Activated naive CD8-positive, alpha-beta T cell (primary cell): ENCODE measurements around the gene RUNX1.
A peak's percentile ranks its signal among the peaks of the same experiment; 100 is the strongest.

Experiments used
- H3K27ac Mint-ChIP-seq: one replicate; pipeline ENCODE4 v1.8.0; 2021; ENCODE audit warnings: mixed read lengths
- H3K27me3 Mint-ChIP-seq: one replicate; pipeline ENCODE4 v1.8.0; 2021; ENCODE audit warnings: mixed read lengths
- H3K36me3 Mint-ChIP-seq: one replicate; pipeline ENCODE4 v1.8.0; 2021; ENCODE audit warnings: mixed read lengths
- H3K4me1 Mint-ChIP-seq: one replicate; pipeline ENCODE4 v1.8.0; 2021; ENCODE audit warnings: low read depth, mixed read lengths
- H3K4me3 Mint-ChIP-seq: one replicate; pipeline ENCODE4 v1.8.0; 2021; ENCODE audit warnings: mild to moderate bottlenecking, mixed read lengths
- H3K9me3 Mint-ChIP-seq: one replicate; pipeline ENCODE4 v1.8.0; 2021; ENCODE audit warnings: low read depth, mixed read lengths

The RUNX1 gene

DNA sequence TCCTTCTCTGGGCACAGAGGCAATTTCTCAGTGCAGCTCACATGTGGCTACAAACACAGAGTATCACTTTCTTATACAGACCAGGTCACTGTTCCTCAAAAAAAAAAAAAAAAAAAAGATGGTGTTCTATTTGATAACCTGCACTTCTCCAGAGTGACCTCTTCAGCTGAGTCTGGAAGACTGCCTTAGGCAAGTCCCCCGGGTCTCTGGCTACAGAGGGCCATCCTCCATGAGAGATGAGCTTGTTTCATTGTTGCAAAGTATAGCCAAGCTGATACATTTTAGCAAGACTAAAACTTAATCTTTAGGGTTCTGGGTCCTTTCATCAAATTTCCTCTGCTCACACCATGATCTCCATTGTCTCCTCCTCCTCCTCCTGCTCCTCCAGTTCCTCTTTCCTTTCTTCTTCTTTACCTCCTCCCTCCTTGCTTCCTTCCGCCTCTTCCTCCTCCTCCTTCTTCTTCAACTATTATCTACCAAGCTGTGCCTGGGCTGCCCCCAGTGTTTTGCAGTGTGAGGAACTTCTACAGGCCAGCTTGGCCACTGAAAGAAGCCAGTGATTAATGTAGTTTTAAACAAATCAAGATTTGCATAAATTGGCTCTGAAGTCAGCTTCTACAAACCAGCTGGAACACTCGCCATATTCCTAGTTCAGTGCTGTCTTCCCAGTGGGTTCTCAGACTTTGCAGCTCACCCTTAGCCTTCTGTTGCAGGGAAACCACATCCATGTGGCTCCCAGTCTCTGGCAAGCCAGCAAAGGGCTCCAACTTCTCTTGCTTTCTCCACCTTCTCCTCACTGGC lies 139.4 kb downstream of the RUNX1 start:
- Mint-ChIP-seq H3K27me3 (no peaks in the 10 kb centered on the region), H3K36me3 (peaks cover under 1% of the 10 kb centered on the region), H3K9me3 (no peaks in the 10 kb centered on the region), H3K4me1 (peaks cover 52% of the 10 kb centered on the region), H3K27ac (no peak overlapping the region), H3K4me3 (no peak overlapping the region)

DNA sequence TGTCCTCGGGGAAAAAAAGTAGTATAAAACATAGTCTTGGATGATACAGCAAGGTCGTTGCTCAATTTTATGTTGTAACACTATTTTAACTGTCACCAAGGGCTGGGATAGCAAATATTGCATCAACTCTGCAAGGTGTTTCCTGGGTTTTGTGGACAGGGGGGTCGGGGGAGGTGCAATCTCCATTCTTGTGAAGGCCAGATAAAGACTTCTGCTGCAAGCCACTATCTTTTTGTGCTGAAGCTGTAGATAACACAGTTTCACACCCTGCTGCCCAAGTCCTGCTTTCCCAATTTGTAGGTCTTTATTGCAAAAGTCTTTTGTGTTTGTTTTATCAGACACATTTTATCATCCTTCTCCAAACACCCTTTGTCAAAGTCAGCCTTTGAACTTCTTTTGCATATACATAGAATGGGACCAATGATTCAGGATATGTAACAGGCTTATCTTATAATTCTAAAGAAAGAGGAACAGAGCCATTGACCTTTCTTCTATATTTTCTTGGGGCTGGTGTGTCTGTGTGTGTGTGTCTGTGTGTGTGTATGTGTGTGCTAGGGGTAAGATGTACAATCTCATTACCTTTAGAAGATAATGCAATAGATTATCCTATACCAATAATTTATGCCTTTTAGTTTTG lies 140.6 kb downstream of the RUNX1 start:
- Mint-ChIP-seq H3K4me3 (no peak overlapping the region), H3K27ac (no peak overlapping the region), H3K4me1 (peaks cover 52% of the 10 kb centered on the region), H3K36me3 (no peaks in the 10 kb centered on the region), H3K27me3 (no peaks in the 10 kb centered on the region), H3K9me3 (no peaks in the 10 kb centered on the region)

DNA sequence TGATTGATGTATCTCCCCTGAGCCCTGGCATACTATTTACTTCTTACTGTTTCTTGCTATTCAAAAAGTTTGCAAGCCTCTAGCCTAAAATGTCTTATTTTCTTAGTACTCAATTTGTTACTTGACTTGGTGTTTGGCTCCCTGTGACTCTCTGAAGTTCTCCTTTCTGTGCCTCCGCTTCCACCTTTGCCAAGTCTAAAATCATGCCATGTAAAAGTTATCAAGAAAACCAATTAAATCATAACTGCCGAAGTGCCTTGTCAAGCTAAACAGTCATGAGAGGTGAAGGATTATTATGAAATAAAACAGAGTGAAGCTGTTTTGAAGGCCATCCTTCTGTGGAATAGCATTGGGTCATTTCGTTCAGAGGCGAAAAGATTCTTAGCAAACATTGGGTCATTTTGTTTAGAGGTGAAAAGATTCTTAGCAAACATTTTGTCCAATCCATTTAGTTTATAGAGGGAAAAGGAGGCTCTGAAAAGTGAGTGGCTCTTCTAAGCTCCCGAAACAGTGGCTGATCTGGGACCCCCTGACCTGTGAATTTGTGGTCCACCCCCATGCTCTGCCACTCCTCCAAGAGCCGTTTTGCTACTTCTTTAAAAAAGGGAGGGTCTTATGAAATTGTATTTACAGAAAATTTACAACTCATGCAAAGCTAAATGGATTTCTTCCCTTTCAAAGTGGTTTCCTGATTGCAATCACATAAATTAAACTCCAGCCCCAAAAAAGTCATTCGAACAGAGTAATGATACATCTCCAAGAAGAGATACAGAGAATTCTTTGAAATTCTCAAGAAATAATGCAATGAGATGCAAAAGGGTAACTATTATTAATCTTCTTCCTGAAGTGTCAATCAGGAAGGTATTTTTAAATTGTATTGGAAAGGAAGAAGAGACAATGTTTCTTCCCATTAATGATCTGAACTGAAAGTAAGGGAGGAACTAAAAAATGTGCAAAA lies 141.4 kb downstream of the RUNX1 start:
- Mint-ChIP-seq H3K9me3 (no peaks in the 10 kb centered on the region), H3K4me1 (peaks cover 49% of the 10 kb centered on the region), H3K4me3 (no peak overlapping the region), H3K27me3 (no peaks in the 10 kb centered on the region), H3K36me3 (no peaks in the 10 kb centered on the region), H3K27ac (no peak overlapping the region)

DNA sequence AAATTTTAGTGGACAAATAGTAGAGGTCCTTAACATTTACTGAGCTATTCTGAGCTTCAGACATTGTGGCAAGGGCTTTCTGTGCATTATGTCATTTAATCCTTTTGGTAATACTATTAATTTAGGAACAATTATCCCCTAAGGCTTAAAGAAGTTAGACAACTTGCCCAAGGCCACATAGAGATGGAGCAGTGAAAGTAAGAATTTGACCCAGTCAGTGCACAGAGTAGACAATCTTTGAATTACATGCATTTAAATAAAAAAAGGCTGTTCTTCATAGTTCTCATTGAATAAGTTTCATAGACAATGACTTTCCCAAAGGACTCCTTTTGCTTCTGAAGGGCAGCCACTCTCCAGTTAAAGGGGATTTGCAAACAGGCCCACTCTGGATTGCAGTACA lies 142.7 kb downstream of the RUNX1 start:
- Mint-ChIP-seq H3K4me1 (peaks cover 40% of the 10 kb centered on the region), H3K27me3 (no peaks in the 10 kb centered on the region), H3K4me3 (no peak overlapping the region), H3K27ac (no peak overlapping the region), H3K36me3 (no peaks in the 10 kb centered on the region), H3K9me3 (no peaks in the 10 kb centered on the region)

DNA sequence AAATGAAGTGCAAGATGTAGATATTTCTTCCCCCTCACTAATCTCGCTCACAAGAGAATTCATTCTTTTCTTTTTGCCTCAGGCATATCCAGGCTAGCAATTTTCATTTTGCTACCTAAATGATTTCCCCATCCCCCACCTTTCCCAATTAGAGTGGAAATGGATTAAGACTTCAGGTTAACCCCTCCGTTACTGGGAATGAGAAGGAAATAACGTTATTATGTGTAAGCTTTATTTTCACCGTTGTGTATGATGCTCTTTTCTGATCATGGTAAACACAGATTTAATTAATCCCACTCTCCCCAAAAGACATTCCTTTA lies 143.9 kb downstream of the RUNX1 start:
- Mint-ChIP-seq H3K27me3 (no peaks in the 10 kb centered on the region), H3K27ac (no peak overlapping the region), H3K36me3 (no peaks in the 10 kb centered on the region), H3K4me3 (no peak overlapping the region), H3K9me3 (no peaks in the 10 kb centered on the region), H3K4me1 (peaks cover 33% of the 10 kb centered on the region)

DNA sequence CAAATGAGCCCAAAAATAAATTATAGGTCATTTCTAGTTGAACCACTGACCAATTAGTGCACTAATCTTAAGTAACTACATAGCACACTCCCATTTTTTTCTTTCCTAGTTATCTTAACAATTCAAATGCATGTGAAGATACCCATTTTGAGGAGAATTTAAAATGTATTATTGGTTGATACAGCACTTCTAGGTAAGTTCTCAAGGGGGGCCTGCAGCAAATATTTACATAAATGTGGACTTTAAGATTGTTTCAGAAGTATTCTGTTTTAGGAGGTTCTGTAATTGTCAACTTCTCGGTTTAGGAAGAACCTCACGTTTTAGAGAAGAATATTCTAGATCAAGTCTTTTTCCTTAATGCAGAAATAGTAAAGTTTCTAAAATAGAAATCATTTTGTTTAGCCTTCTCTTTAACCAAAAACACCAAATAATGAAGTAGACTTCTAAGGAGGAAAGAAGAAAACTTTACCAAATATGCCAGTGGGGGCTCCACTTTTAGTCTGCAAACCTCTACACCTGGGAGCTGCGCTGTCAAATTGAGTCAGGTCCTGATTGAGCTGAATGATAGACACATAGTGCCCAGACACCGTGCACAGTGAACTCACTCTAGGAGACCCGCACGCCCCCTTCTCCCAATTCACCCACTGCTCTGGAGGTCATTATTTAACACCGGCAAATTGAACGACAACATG lies 144.4 kb downstream of the RUNX1 start:
- no peaks in the 10 kb centered on the region for H3K9me3 Mint-ChIP-seq
- peaks cover 28% of the 10 kb centered on the region for H3K4me1 Mint-ChIP-seq
- H3K4me3 Mint-ChIP-seq: no peak overlapping the region
- H3K27me3 Mint-ChIP-seq: no peaks in the 10 kb centered on the region
- no peaks in the 10 kb centered on the region for H3K36me3 Mint-ChIP-seq
- no peak overlapping the region for H3K27ac Mint-ChIP-seq

DNA sequence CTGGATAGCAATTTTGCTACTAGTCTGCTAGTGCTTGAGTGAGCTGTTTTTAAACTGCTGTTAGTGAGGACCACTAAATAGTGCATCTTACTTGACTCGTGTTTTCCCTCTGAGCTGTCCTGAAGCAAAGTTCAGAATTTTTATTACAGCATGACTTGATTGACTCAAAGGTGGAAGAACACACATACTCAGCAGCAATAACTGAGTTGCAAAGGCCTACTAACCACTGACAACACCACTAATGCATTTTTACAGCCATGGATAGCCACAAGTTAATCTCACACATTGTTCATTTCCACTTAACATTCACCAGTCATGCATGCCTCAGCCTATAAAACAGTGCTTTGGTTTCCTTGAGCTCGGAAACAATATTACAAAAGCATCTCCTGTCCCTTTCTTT lies 148.7 kb downstream of the RUNX1 start:
- peaks cover 21% of the 10 kb centered on the region for H3K4me1 Mint-ChIP-seq
- H3K9me3 Mint-ChIP-seq: no peaks in the 10 kb centered on the region
- H3K27ac Mint-ChIP-seq: peak overlapping the region; percentile 12
- peaks cover 6% of the 10 kb centered on the region for H3K36me3 Mint-ChIP-seq
- H3K4me3 Mint-ChIP-seq: no peak overlapping the region
- no peaks in the 10 kb centered on the region for H3K27me3 Mint-ChIP-seq

DNA sequence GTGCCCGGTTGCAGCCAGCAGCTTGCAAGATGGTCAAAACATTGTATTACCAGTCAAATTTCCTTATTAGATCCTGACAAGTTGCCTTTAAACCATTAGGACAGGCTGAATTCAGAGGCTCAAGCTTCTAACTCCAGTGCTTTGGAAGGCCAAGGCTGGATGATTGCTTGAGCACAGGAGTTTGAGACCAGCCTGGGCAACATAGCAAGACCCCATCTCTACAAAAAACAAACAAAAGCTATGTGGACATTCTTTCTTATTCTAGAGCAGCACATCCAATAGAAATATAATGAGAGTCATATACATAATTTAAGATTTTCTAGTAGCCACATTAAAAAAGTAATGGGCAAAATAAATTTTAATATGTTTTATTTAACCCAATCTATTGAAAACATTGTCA lies 149.3 kb downstream of the RUNX1 start:
- Mint-ChIP-seq H3K27ac (no peak overlapping the region), H3K4me3 (no peak overlapping the region), H3K36me3 (peaks cover 6% of the 10 kb centered on the region), H3K4me1 (peaks cover 27% of the 10 kb centered on the region), H3K9me3 (no peaks in the 10 kb centered on the region), H3K27me3 (no peaks in the 10 kb centered on the region)

DNA sequence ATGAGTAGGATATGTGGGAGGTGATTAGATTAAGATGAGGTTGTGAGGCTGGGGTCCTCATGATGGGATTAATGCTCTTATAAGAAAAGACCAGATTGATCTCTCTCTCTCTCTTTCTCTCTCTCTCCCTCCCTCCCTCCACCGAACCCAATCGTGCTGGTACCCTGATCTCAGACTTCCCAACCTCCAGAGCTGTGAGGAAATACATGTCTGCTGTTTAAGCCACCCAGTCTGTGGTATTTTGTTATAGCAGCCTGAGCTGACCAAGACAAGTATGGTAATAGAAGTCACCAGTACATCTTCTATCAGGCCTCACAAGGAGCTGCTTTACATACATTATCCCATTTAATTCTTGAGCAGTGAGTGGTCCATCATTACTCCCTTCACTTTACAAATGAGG lies 149.8 kb downstream of the RUNX1 start:
- no peaks in the 10 kb centered on the region for H3K9me3 Mint-ChIP-seq
- peaks cover 6% of the 10 kb centered on the region for H3K36me3 Mint-ChIP-seq
- peaks cover 30% of the 10 kb centered on the region for H3K4me1 Mint-ChIP-seq
- no peak overlapping the region for H3K27ac Mint-ChIP-seq
- no peaks in the 10 kb centered on the region for H3K27me3 Mint-ChIP-seq
- H3K4me3 Mint-ChIP-seq: no peak overlapping the region

DNA sequence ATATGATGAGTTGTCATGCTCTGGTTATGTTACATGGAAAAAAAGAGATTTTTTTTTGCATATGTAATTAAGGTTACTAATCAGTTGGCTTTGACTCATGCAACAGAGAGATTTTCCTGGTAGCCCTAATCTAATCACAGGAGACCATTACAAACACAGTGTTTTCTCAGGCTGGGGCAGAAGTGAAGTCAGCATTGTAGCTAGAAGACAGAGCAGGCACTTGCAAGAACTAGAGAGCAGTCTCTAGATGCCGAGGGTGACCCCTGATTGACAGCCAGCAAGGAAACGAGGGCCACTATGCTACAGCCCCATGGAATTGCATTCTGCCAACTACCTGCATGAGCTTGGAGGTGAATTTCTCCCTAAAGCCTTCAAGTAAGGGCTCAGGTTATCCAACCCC lies 151.3 kb downstream of the RUNX1 start:
- H3K9me3 Mint-ChIP-seq: no peaks in the 10 kb centered on the region
- H3K27ac Mint-ChIP-seq: peak overlapping the region; percentile 52
- peaks cover 6% of the 10 kb centered on the region for H3K36me3 Mint-ChIP-seq

DNA sequence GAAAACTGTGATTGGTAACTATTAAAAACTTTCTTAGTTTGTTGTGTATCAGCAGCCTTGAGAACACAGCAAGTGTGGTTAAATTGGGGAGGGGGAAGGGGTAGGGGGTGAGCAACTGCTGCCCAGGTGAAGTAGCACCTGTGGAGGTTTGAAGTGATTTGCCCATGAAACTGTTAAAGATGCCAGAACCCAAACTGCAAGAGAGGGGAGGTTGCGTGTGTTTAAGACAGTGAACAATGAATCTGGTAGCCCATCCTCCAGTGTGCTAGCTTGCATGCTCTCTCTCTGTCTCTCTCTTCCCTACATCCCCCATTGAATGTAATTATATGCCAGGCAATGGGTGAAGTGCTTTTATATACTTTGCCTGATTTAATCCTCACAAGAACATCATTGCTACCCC lies 154.7 kb downstream of the RUNX1 start:
- Mint-ChIP-seq H3K27me3 (no peaks in the 10 kb centered on the region), H3K4me1 (peaks cover 55% of the 10 kb centered on the region), H3K9me3 (no peaks in the 10 kb centered on the region), H3K4me3 (no peak overlapping the region), H3K27ac (no peak overlapping the region), H3K36me3 (peaks cover 6% of the 10 kb centered on the region)

More for the DNA sequence above, 151.3 kb downstream of the RUNX1 start:
- Mint-ChIP-seq H3K27me3 (no peaks in the 10 kb centered on the region), H3K4me1 (peaks cover 42% of the 10 kb centered on the region), H3K4me3 (no peak overlapping the region)

DNA sequence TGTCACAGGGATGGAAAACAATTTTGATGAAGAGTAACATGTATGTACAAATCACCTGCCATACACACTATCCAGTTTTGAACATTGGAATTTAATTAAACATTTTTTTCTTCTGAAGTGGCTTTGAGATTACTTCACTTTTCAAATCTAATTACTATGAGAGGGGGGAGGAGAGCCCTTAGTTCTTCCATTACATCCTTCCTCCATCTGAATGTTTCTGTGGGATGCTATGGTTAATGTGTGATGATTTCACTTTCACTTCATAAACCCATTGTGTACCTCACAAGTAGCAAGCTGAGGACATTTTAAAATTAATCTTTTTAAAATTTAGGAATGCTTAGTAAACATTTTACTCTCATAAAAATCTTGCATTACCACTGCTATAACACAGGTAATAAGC lies 156.9 kb downstream of the RUNX1 start:
- H3K36me3 Mint-ChIP-seq: peaks cover 3% of the 10 kb centered on the region
- peak overlapping the region; percentile 65 for H3K4me3 Mint-ChIP-seq
- peak overlapping the region; percentile 70 for H3K27ac Mint-ChIP-seq
- no peaks in the 10 kb centered on the region for H3K27me3 Mint-ChIP-seq
- peaks cover 58% of the 10 kb centered on the region for H3K4me1 Mint-ChIP-seq
- no peaks in the 10 kb centered on the region for H3K9me3 Mint-ChIP-seq

DNA sequence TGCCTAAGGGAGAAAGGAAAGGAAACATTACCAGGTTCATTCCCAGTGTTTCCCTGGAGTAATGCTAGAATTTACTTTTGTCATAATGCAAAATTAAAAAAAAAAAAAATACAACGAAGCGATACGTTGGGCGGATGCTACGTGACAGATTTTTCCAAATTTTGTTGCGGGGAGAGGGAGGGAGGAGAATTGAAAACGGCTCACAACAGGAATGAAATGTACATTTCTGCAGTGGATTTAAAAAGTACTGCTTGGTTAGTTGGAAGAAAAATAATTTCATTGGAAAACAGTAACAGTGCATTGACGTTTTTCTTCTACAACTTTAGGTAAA lies 157.5 kb downstream of the RUNX1 start:
- Mint-ChIP-seq H3K27ac (peak overlapping the region; percentile 70), H3K9me3 (no peaks in the 10 kb centered on the region), H3K4me3 (peak overlapping the region; percentile 65), H3K27me3 (no peaks in the 10 kb centered on the region), H3K4me1 (peaks cover 52% of the 10 kb centered on the region), H3K36me3 (peaks cover under 1% of the 10 kb centered on the region)

DNA sequence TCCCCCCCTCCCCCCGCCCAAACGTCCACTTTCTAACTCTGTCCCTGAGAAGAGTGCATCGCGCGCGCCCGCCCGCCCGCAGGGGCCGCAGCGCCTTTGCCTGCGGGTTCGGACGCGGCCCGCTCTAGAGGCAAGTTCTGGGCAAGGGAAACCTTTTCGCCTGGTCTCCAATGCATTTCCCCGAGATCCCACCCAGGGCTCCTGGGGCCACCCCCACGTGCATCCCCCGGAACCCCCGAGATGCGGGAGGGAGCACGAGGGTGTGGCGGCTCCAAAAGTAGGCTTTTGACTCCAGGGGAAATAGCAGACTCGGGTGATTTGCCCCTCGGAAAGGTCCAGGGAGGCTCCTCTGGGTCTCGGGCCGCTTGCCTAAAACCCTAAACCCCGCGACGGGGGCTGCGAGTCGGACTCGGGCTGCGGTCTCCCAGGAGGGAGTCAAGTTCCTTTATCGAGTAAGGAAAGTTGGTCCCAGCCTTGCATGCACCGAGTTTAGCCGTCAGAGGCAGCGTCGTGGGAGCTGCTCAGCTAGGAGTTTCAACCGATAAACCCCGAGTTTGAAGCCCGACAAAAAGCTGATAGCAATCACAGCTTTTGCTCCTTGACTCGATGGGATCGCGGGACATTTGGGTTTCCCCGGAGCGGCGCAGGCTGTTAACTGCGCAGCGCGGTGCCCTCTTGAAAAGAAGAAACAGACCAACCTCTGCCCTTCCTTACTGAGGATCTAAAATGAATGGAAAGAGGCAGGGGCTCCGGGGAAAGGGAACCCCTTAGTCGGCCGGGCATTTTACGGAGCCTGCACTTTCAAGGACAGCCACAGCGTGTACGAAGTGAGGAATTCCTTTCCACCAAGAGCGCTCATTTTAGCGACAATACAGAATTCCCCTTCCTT lies 158.1 kb downstream of the RUNX1 start:
- Mint-ChIP-seq H3K4me1 (peaks cover 54% of the 10 kb centered on the region), H3K27ac (peak overlapping the region; percentile 70), H3K9me3 (no peaks in the 10 kb centered on the region)

More for the DNA sequence above, 158.1 kb downstream of the RUNX1 start:
- Mint-ChIP-seq H3K4me3 (peak overlapping the region; percentile 27), H3K27me3 (no peaks in the 10 kb centered on the region), H3K36me3 (no peaks in the 10 kb centered on the region)
